ENCODE measurements around the gene CENPM.

The CENPM gene

GRCh38 chr22:41913040-41913719 lies 33.8 kb downstream of the CENPM start:
- no peak for DNase-seq

- DNase-seq, result no peak
Observed at GRCh38 chr22:41912338-41913039, 34.5 kb downstream of the CENPM start.

GRCh38 chr22:41911001-41911611 lies 35.8 kb downstream of the CENPM start:
- no peak for DNase-seq

- DNase-seq, result no peak
Observed at GRCh38 chr22:41910050-41911000, 36.6 kb downstream of the CENPM start.

- DNase-seq, result no peak
Observed at GRCh38 chr22:41909310-41910049, 37.5 kb downstream of the CENPM start.

GRCh38 chr22:41908411-41909309 lies 38.3 kb downstream of the CENPM start:
- DNase-seq, result no peak

- no peak for DNase-seq
Observed at GRCh38 chr22:41907436-41908401, 39.2 kb downstream of the CENPM start.

- no peak for DNase-seq
Observed at GRCh38 chr22:41906822-41907221, 40.1 kb downstream of the CENPM start.

- no peak for DNase-seq
Observed at GRCh38 chr22:41905411-41906202, 41.3 kb downstream of the CENPM start.

GRCh38 chr22:41904450-41905410 lies 42.2 kb downstream of the CENPM start:
- DNase-seq, result no peak

GRCh38 chr22:41902932-41903421 lies 44.0 kb downstream of the CENPM start:
- peak; percentile 15 for DNase-seq

GRCh38 chr22:41902016-41902415 lies 44.9 kb downstream of the CENPM start:
- no peak for DNase-seq

- DNase-seq, result no peak
Observed at GRCh38 chr22:41900652-41901312, 46.2 kb downstream of the CENPM start.

GRCh38 chr22:41899992-41900651 lies 46.8 kb downstream of the CENPM start:
- no peak for DNase-seq

- DNase-seq, result no peak
Observed at GRCh38 chr22:41899110-41899509, 47.8 kb downstream of the CENPM start.

GRCh38 chr22:41898645-41899044 lies 48.3 kb downstream of the CENPM start:
- DNase-seq, result no peak
